ENCODE data around the gene TMEM247. TPM values are rescaled to one million over a fixed set of nuclear protein-coding genes. Genes with fewer than 3 reads are reported as not detected.

TMEM247 gene
- total and polyA plus RNA-seq, 2 experiments from 2014 or later = not detected

DNA sequence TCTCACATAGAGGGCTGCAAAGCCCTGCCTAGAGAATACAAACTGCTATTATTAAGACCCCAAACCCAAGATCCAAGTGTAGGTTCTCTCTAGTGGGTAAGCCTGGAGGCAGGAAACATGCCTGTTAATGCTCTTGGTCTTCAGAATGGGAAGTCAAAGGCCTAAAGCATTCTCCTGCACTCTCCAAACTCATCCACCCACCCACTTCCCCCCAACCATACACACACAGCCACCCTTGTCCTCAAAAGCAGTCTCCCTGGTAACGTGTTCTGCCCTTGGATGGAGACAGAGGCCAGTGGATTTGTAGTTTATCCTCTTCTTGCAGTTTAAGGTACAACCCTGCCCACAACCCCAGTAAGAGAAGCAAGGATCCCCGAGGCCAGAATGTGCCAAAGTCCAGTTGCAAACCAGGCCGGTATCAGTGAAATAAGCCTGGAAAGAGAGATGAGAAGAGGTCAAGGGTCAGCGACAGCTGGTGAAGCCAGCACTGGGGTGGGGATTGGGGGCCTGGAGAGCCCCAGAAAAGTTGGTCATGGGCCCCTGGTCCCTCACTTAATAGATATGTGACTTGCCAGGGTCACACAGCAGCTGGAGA lies 23.0 kb downstream of the TMEM247 start:
- Histone ChIP-seq H3K36me3 (replicated peaks; ENCODE audit: insufficient read depth, low read depth) (no peaks in the 10 kb centered on the region), H3K4me3 (no peak overlapping the region), H3K9me2 (replicated peaks; ENCODE audit: insufficient read depth) (no peaks in the 10 kb centered on the region), H4K20me1 (ENCODE audit: insufficient read depth, poor library complexity, severe bottlenecking) (no peaks in the 10 kb centered on the region), H3K4me2 (no peak overlapping the region), H3K27me3 (peaks cover 16% of the 10 kb centered on the region), H3K4me1 (ENCODE audit: insufficient read depth) (peaks cover 4% of the 10 kb centered on the region), H2AFZ (no peak overlapping the region), H3K27ac (no peak overlapping the region), H3K9me3 (ENCODE audit: low read depth) (no peaks in the 10 kb centered on the region), H3K79me2 (no peaks in the 10 kb centered on the region)
- DNase-seq (ENCODE audit: low spot score) = no peak
- TF ChIP-seq, protein P1, sequence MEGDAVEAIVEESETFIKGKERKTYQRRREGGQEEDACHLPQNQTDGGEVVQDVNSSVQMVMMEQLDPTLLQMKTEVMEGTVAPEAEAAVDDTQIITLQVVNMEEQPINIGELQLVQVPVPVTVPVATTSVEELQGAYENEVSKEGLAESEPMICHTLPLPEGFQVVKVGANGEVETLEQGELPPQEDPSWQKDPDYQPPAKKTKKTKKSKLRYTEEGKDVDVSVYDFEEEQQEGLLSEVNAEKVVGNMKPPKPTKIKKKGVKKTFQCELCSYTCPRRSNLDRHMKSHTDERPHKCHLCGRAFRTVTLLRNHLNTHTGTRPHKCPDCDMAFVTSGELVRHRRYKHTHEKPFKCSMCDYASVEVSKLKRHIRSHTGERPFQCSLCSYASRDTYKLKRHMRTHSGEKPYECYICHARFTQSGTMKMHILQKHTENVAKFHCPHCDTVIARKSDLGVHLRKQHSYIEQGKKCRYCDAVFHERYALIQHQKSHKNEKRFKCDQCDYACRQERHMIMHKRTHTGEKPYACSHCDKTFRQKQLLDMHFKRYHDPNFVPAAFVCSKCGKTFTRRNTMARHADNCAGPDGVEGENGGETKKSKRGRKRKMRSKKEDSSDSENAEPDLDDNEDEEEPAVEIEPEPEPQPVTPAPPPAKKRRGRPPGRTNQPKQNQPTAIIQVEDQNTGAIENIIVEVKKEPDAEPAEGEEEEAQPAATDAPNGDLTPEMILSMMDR (IDR thresholded peaks at IDR 0.05; ENCODE audit: poor library complexity) = no peak
- TF ChIP-seq EZH2phosphoT487 (IDR thresholded peaks at IDR 0.05; ENCODE audit: low read depth, severe bottlenecking, unreplicated experiment) = no peak
- TF ChIP-seq EZH2 (IDR thresholded peaks at IDR 0.05; ENCODE audit: borderline replicate concordance) = no peak
- WGBS (ENCODE audit: low lambda C conversion rate, missing lambda C conversion rate) = 64% methylated on average over 4 of the region's 4 CpGs

DNA sequence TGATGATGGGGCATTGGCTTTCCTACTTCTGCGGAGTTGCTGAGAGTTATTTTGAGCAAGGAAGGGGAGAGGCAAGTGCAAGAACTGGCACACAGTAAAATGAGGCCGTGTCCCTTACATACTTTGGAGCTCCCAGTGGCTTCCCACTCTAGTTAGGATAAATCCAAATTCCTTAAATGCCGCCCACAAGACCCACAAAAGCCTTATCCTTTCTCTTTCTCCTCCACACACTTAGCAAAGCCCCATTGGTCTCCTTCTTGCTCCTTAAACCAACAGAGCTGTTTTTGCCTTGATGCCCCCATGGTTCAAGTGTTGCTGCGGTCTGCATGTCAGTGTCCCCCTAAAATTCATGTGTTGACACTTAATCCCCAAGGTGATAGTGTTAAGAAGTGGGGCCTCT lies 24.3 kb downstream of the TMEM247 start:
- H4K20me1 ChIP-seq (ENCODE audit: insufficient read depth, poor library complexity, severe bottlenecking) = no peaks in the 10 kb centered on the region
- no peaks in the 10 kb centered on the region for H3K79me2 ChIP-seq
- DNase-seq (ENCODE audit: low spot score) = no peak
- H2AFZ ChIP-seq = no peak overlapping the region
- TF ChIP-seq, protein P1 (IDR thresholded peaks at IDR 0.05; ENCODE audit: poor library complexity) = no peak
- no peak for TF ChIP-seq EZH2 (IDR thresholded peaks at IDR 0.05; ENCODE audit: borderline replicate concordance)
- no peak for TF ChIP-seq EZH2phosphoT487 (IDR thresholded peaks at IDR 0.05; ENCODE audit: low read depth, severe bottlenecking, unreplicated experiment)
- H3K27me3 ChIP-seq = peaks cover 3% of the 10 kb centered on the region
- 90% methylated on average over 4 of the region's 4 CpGs for WGBS (ENCODE audit: low lambda C conversion rate, missing lambda C conversion rate)
- no peaks in the 10 kb centered on the region for H3K9me3 ChIP-seq (ENCODE audit: low read depth)
- H3K4me3 ChIP-seq = no peak overlapping the region
- no peaks in the 10 kb centered on the region for H3K36me3 ChIP-seq (replicated peaks; ENCODE audit: insufficient read depth, low read depth)
- no peaks in the 10 kb centered on the region for H3K9me2 ChIP-seq (replicated peaks; ENCODE audit: insufficient read depth)
- no peak overlapping the region for H3K4me2 ChIP-seq
- H3K27ac ChIP-seq = no peak overlapping the region
- H3K4me1 ChIP-seq (ENCODE audit: insufficient read depth) = peaks cover 4% of the 10 kb centered on the region

DNA sequence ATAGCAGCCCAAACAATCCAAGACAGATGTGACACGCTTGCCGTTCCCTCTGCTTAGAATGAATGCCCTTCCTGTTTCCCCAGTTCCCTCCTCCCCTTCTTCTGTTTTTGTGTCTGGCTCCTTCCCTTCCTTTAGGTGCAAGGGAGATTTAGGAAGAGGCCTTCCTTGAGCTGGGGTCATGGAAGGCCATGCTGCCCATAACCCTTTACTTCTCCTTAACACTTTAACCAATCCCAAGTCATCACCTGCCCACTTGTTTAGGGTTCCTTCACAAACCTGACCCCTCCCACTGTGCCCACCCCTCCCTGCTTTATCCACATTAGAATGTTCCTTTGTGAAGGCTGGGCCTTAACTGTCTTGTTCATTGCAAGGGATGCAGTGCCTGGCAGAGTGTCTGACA lies 24.9 kb downstream of the TMEM247 start:
- TF ChIP-seq EZH2 (IDR thresholded peaks at IDR 0.05; ENCODE audit: borderline replicate concordance) (no peak), EZH2phosphoT487 (IDR thresholded peaks at IDR 0.05; ENCODE audit: low read depth, severe bottlenecking, unreplicated experiment) (no peak)
- TF ChIP-seq, protein P1 (IDR thresholded peaks at IDR 0.05; ENCODE audit: poor library complexity) = no peak
- DNase-seq (ENCODE audit: low spot score) = no peak
- Histone ChIP-seq H3K9me2 (replicated peaks; ENCODE audit: insufficient read depth) (no peaks in the 10 kb centered on the region), H3K79me2 (no peaks in the 10 kb centered on the region), H3K9me3 (ENCODE audit: low read depth) (no peaks in the 10 kb centered on the region), H3K36me3 (replicated peaks; ENCODE audit: insufficient read depth, low read depth) (no peaks in the 10 kb centered on the region), H3K4me2 (no peak overlapping the region), H3K27me3 (no peaks in the 10 kb centered on the region), H3K4me3 (no peak overlapping the region), H4K20me1 (ENCODE audit: insufficient read depth, poor library complexity, severe bottlenecking) (no peaks in the 10 kb centered on the region), H2AFZ (no peak overlapping the region), H3K4me1 (ENCODE audit: insufficient read depth) (peaks cover 3% of the 10 kb centered on the region), H3K27ac (no peak overlapping the region)
- 79% methylated on average over 2 of the region's 2 CpGs for WGBS (ENCODE audit: low lambda C conversion rate, missing lambda C conversion rate)
